GM12875 (cell line): ENCODE results near the gene PGAP3.
A peak's percentile ranks its signal among the peaks of the same experiment; 100 is the strongest.

ENCODE experiments used
- H3K4me3 ChIP-seq: one replicate; pipeline ENCODE4 v1.5.1; 2011; ENCODE audit warnings: low read depth, low read length, control low read depth
- TF ChIP-seq, protein P1 (sequence below): IDR thresholded peaks from 2 replicates; pipeline ENCODE4 v1.5.1; 2011; ENCODE audit warnings: low read depth, mild to moderate bottlenecking, control low read depth, inconsistent platforms, low read length, moderate library complexity, borderline replicate concordance; ENCODE audit not compliant: insufficient read depth

The PGAP3 gene, protein sequence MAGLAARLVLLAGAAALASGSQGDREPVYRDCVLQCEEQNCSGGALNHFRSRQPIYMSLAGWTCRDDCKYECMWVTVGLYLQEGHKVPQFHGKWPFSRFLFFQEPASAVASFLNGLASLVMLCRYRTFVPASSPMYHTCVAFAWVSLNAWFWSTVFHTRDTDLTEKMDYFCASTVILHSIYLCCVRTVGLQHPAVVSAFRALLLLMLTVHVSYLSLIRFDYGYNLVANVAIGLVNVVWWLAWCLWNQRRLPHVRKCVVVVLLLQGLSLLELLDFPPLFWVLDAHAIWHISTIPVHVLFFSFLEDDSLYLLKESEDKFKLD

DNA sequence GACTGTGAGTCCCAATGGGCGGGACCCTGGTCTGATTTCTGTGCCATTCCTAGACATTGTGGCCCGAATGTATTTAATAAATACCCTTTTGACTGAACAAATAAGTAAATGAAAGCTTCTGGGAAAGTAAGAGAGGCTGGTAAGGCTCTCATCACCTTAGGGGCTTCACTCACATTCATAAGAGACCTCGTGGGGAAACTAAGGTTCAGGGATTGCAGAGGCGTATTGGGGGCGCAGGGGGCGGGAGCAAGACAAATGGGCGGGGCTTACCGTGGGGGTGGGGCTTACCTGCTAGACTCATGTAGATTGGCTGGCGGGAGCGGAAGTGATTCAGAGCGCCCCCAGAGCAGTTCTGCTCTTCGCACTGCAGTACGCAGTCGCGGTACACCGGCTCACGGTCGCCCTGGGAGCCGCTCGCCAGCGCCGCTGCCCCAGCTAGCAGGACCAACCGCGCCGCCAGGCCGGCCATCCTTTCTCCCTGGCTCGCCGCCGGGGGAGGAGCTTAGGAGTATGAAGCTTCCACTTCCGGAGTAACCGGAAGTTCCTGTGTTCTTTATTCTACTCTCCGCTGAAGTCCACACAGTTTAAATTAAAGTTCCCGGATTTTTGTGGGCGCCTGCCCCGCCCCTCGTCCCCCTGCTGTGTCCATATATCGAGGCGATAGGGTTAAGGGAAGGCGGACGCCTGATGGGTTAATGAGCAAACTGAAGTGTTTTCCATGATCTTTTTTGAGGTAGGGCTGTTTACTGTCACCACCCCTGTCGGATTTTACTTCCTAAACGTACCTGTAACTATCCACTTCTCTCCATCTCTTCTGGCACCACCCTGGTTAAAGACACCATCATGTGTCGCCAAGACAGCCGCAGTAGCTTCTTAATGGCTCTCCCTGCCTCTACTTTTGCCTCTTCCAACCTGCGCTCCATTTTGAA, at the start of gene PGAP3:
PGAP3 (minus strand) TSS at position 512 of the 929 bp plus-strand sequence; CDS start at position 469, 43 bp downstream.
- TF ChIP-seq, protein P1, sequence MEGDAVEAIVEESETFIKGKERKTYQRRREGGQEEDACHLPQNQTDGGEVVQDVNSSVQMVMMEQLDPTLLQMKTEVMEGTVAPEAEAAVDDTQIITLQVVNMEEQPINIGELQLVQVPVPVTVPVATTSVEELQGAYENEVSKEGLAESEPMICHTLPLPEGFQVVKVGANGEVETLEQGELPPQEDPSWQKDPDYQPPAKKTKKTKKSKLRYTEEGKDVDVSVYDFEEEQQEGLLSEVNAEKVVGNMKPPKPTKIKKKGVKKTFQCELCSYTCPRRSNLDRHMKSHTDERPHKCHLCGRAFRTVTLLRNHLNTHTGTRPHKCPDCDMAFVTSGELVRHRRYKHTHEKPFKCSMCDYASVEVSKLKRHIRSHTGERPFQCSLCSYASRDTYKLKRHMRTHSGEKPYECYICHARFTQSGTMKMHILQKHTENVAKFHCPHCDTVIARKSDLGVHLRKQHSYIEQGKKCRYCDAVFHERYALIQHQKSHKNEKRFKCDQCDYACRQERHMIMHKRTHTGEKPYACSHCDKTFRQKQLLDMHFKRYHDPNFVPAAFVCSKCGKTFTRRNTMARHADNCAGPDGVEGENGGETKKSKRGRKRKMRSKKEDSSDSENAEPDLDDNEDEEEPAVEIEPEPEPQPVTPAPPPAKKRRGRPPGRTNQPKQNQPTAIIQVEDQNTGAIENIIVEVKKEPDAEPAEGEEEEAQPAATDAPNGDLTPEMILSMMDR: no peak
- H3K4me3 ChIP-seq: peak within 1 kb of the TSS; percentile 67

DNA sequence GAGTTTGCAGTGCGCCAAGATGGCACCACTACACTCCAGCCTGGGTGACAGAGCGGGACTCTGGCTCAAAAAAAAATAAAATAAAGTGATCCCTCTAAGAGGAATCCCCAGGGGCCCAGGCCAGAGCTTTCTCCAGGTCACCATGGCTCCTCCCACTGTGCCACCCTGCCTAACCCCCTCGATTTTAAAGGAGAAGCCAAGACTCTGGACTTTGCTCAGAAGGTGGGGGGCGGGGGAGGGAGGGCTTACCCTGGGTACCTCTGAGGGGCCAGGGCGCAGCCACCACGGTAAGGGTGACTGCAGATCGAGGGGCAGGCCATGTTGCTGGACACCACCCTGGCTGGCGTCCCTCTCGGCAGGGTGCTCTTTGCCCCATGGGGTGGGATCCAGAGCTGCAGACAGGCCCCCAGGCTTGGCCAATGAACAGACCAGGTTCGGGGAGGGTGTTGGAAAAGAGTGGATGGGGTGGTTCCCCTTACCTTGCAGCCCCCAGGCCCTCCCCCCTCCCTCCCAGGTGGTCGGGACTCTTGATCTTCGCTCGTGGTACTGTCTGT, 49.4 kb upstream of the PGAP3 start:
- TF ChIP-seq, protein P1: no peak
- no peak overlapping the region for H3K4me3 ChIP-seq

DNA sequence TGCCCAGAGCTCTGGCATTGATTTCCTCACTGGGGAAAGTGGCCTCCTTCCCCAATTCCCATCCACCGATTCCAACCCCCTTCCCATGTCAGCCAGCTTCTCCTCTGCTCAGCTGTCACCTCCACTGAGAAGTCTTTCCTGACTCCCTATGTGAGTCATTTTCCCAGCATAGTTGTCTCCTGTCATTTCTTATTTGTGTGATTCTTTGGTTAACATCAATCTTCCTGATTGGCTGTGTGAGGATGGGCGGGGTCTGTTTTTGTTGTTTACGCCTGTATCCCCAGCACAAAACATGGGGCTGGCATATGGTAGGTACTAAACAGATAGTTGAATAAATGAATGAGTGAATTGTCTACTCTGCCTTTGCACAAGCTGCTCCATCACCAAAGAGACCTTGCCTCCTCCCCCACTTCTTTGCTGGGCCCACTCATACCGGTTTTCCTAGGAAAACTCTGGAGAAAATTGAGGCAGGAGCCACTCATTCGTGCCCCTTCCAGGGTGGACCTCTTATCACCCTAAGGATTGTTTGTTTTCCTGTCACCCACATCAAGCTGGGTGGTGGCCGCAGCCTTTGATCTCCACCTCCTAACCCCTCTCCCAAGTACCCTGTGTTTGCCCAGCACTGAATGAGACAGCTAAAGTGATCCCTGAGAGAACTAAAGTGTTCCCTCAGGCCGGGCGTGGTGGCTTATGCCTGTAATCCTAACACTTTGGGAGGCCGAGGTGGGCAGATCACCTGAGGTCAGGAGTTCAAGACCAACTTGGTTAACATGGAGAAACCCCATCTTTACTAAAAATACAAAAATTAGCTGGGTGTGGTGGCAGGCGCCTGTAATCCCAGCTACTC, 48.7 kb upstream of the PGAP3 start:
- H3K4me3 ChIP-seq: no peak overlapping the region

DNA sequence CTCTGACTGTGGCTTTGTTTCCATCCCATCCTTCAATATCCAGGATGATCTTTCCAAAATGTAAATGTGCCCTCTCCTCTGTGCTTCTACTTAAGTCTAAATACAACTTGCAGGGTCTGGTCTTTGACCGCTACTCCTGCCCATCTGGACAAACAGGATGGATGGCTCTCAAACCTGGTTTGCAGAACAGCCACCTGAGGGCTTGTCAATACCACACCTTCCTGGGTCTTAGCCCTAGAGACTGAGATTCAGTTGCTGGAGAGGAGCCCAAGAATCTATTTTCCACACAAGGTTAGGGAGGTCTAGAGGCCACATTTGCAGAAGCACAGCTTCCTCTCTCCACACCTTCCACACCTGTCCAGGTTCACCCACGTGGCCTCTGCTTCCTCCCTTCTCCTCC, 48.0 kb upstream of the PGAP3 start:
- H3K4me3 ChIP-seq: no peak overlapping the region
- TF ChIP-seq, protein P1: no peak

More for the DNA sequence above, 48.7 kb upstream of the PGAP3 start:
- TF ChIP-seq, protein P1: no peak

DNA sequence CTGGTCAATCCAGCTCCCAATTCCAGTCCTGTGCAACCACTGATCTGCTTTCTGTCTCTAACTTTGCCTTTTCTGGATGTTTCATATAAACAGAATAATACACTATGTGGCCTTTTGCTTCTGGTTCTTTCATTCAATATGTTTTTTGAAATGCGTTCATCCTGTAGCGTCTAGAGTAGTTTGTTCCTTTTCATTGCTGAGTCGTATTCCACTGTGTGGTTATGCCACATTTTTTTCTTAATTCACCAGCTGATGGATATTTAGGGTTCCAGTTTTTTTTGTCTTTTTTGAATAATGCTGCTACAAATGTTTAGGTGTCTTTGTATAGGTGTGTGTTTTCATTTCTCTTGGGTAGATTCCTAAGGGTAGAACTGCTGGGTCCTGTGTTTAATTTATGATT, 44.7 kb upstream of the PGAP3 start:
- TF ChIP-seq, protein P1: no peak
- no peak overlapping the region for H3K4me3 ChIP-seq

DNA sequence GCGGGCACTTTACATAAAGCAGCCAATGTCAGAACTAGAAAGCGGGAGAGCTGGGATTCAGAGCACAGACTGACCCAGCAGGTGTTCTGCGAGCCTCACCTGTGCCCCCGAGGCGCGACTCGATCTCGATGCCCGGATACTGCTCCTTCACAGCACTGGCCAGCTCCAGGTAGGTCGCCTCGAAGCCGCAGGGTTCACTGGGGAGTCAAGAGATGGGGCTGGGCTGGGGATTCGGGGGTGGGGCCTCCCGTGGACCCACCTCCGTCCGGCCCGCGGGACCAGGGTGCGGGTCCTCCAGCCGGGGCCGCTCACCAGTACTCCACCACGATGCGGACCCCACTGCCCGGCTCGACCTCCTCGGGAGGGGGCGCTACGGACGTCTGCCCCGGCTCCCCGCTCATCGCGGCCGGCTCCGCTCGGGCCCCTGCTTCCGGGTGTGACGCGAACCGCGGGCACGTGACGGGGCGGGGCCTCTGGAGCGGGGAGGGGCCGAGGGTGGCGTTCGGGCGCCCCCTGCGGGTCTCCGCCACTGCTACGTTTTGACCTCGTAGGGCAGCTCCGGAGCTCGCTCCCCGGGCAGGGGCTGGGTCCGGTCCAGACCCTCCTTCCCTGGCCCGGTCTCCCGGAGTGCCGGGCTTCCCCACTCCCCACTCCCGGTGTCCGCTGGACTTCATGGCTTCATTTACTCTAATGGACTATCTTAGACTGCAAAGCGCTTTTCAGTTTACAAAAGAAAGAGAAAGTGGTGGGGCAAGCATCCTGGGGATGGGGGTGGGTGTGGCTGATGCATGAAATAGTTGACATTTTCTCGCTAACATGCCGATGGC, 42.5 kb upstream of the PGAP3 start, which contains the start of gene MIEN1:
MIEN1 (minus strand) TSS at position 438 of the 827 bp plus-strand sequence; CDS start at position 401, 37 bp downstream.
- H3K4me3 ChIP-seq: peak within 1 kb of the TSS; percentile 77
- TF ChIP-seq, protein P1: peak; percentile 95
